Measurements from ENCODE around the gene STH. TPM values are rescaled to one million over a fixed set of nuclear protein-coding genes. Genes with fewer than 3 reads are reported as not detected.

STH gene
- total and polyA plus RNA-seq, 8 donors = not detected

GRCh38 chr17:45960311-45960710 lies 38.7 kb upstream of the STH start:
- Histone ChIP-seq H3K9me3 (no peaks in the 10 kb centered on the region), H3K4me3 (no peak overlapping the region), H3K36me3 (no peaks in the 10 kb centered on the region), H3K27ac (no peak overlapping the region), H3K27me3 (peaks cover 0 to 8% (median 0%) of the 10 kb centered on the region in 3 donors), H3K4me1 (no peaks in the 10 kb centered on the region)
- intact Hi-C loops (cut with DNase I; ENCODE audit: low total_unique reads) = no loop called here
- WGBS, 5 donors = 77 to 85% (median 83%) methylated on average over 4 of the region's 4 CpGs
- DNase-seq = no peak
- no peak for TF ChIP-seq POLR2A (IDR thresholded peaks at IDR 0.05)
- no peak for TF ChIP-seq POLR2AphosphoS5 (IDR thresholded peaks at IDR 0.05)
- TF ChIP-seq, protein P1, sequence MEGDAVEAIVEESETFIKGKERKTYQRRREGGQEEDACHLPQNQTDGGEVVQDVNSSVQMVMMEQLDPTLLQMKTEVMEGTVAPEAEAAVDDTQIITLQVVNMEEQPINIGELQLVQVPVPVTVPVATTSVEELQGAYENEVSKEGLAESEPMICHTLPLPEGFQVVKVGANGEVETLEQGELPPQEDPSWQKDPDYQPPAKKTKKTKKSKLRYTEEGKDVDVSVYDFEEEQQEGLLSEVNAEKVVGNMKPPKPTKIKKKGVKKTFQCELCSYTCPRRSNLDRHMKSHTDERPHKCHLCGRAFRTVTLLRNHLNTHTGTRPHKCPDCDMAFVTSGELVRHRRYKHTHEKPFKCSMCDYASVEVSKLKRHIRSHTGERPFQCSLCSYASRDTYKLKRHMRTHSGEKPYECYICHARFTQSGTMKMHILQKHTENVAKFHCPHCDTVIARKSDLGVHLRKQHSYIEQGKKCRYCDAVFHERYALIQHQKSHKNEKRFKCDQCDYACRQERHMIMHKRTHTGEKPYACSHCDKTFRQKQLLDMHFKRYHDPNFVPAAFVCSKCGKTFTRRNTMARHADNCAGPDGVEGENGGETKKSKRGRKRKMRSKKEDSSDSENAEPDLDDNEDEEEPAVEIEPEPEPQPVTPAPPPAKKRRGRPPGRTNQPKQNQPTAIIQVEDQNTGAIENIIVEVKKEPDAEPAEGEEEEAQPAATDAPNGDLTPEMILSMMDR (IDR thresholded peaks at IDR 0.05) = no peak
- no peak for TF ChIP-seq EP300 (IDR thresholded peaks at IDR 0.05)

DNA sequence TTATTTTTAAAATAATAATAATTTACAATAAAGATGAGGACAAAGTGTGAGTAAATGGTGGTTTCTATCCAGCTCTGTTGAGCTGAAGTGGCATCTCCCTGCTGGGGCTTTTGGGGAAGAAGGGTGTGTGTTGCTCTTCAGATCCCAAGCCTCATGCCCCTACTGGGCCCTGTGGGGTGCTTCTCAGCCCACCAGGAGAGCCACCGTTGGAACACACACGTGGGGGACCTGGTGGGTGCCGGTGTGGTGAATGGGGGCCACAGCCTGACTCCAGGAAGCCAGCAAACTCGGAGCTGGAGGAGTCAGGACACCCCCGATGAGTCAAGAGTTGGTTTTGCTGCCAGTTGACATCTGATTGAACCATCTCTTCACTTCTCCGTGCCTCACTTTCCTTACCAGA lies 37.8 kb upstream of the STH start:
- Histone ChIP-seq H3K4me1 (peaks cover 0 to 6% (median 0%) of the 10 kb centered on the region in 4 donors), H3K27me3 (peaks cover 0 to 10% (median 0%) of the 10 kb centered on the region in 3 donors), H3K36me3 (no peaks in the 10 kb centered on the region), H3K4me3 (no peak overlapping the region), H3K9me3 (no peaks in the 10 kb centered on the region), H3K27ac (no peak overlapping the region)
- TF ChIP-seq EP300 (IDR thresholded peaks at IDR 0.05) (no peak), POLR2A (IDR thresholded peaks at IDR 0.05) (no peak), POLR2AphosphoS5 (IDR thresholded peaks at IDR 0.05) (no peak)
- TF ChIP-seq, protein P1 (IDR thresholded peaks at IDR 0.05) = no peak
- intact Hi-C loops (cut with DNase I; ENCODE audit: low total_unique reads) = no loop called here
- no peak for DNase-seq
- WGBS, 5 donors = 73 to 88% (median 78%) methylated on average over 6 of the region's 6 CpGs

- WGBS, 5 donors = 88 to 91% (median 89%) methylated on average over 12 of the region's 12 CpGs
- no peak for DNase-seq
- Histone ChIP-seq H3K27me3 (peaks cover 0 to 10% (median 2%) of the 10 kb centered on the region in 3 donors), H3K27ac (no peak overlapping the region), H3K36me3 (no peaks in the 10 kb centered on the region), H3K9me3 (no peaks in the 10 kb centered on the region), H3K4me3 (no peak overlapping the region), H3K4me1 (peaks cover 0 to 6% (median 0%) of the 10 kb centered on the region in 4 donors)
- TF ChIP-seq, protein P1 (IDR thresholded peaks at IDR 0.05) = no peak
- no peak for TF ChIP-seq EP300 (IDR thresholded peaks at IDR 0.05)
- intact Hi-C loops (cut with DNase I; ENCODE audit: low total_unique reads) = no loop called here
These were observed 36.7 kb upstream of the STH start for GRCh38 chr17:45962221-45962972.

DNA sequence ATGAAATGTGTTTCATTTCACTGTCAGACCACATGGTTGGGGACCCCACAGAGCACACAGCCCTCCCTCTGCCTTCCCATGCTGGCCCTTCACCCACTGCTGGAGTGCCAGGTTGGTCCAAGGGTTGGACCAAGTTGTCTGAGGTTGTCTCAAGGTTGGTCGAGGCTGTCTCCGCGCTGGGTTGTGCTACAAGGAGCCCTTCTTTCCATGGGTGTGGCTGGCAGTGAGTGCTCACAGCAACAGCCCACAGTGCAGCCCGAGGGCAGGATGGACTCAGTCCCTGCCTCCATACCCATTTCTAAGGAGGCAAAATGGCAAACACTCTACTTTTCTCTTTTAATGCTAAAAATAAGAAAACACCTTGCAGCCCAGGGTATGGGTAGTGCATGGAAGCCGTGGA lies 35.8 kb upstream of the STH start:
- peaks cover 0 to 6% (median 0%) of the 10 kb centered on the region in 4 donors for H3K4me1 ChIP-seq
- DNase-seq = no peak
- no peaks in the 10 kb centered on the region for H3K36me3 ChIP-seq
- no peak overlapping the region for H3K4me3 ChIP-seq
- H3K27ac ChIP-seq = no peak overlapping the region
- H3K27me3 ChIP-seq = peaks cover 0 to 10% (median 5%) of the 10 kb centered on the region in 3 donors
- intact Hi-C loops (cut with DNase I; ENCODE audit: low total_unique reads) = no loop called here
- no peaks in the 10 kb centered on the region for H3K9me3 ChIP-seq
- WGBS, 5 donors = 70 to 92% (median 89%) methylated on average over 4 to 5 of the region's 5 CpGs
- TF ChIP-seq POLR2AphosphoS5 (IDR thresholded peaks at IDR 0.05) (no peak), POLR2A (IDR thresholded peaks at IDR 0.05) (no peak), EP300 (IDR thresholded peaks at IDR 0.05) (no peak)
- TF ChIP-seq, protein P1 (IDR thresholded peaks at IDR 0.05) = no peak
